Endothelial cell (in vitro differentiated cells): ENCODE data around the gene KATNAL1. TPM values are rescaled to one million over a fixed set of nuclear protein-coding genes. Genes with fewer than 3 reads are reported as not detected.

Source experiments
- DNase-seq: peaks from one replicate; pipeline ENCODE4 v3.0.0; 2021; ENCODE audit warnings: low spot score
- H3K27ac Mint-ChIP-seq: one replicate; pipeline ENCODE4 v1.8.0; 2021; ENCODE audit warnings: mixed read lengths, inconsistent platforms; ENCODE audit not compliant: unreplicated experiment
- H3K27me3 Mint-ChIP-seq: one replicate; pipeline ENCODE4 v1.8.0; 2021; ENCODE audit warnings: mild to moderate bottlenecking, moderate library complexity, mixed read lengths, inconsistent platforms; ENCODE audit not compliant: unreplicated experiment
- H3K36me3 Mint-ChIP-seq: one replicate; pipeline ENCODE4 v1.8.0; 2021; ENCODE audit warnings: mild to moderate bottlenecking, low read depth, mixed read lengths, inconsistent platforms; ENCODE audit not compliant: unreplicated experiment
- H3K4me1 Mint-ChIP-seq: one replicate; pipeline ENCODE4 v1.8.0; 2021; ENCODE audit warnings: mild to moderate bottlenecking, mixed read lengths, inconsistent platforms; ENCODE audit not compliant: unreplicated experiment
- H3K4me3 Mint-ChIP-seq: one replicate; pipeline ENCODE4 v1.8.0; 2021; ENCODE audit warnings: mild to moderate bottlenecking, mixed read lengths, inconsistent platforms; ENCODE audit not compliant: unreplicated experiment
- H3K9me3 Mint-ChIP-seq: one replicate; pipeline ENCODE4 v1.8.0; 2021; ENCODE audit warnings: mixed read lengths, inconsistent platforms; ENCODE audit not compliant: unreplicated experiment
- total RNA-seq: library from RNA; stranded (reverse); fragmentation: NEBNext Ultra II Directional; extraction: Animal tissue kit (Norgen Biotek cat#: 25700); gene quantifications from one replicate; pipeline ENCODE4 v1.2.1, GENCODE V29; 2021; ENCODE audit not compliant: unreplicated experiment
- TF ChIP-seq, protein P1 (sequence below): fragments of 200-600 bp; sonication (generic); IDR thresholded peaks from one replicate; pipeline ENCODE4 v1.5.0; 2021; ENCODE audit warnings: antibody characterized with exemption; ENCODE audit not compliant: unreplicated experiment

Gene KATNAL1
- total RNA-seq, 1 donor from 2014 or later = 18.3 TPM

DNA sequence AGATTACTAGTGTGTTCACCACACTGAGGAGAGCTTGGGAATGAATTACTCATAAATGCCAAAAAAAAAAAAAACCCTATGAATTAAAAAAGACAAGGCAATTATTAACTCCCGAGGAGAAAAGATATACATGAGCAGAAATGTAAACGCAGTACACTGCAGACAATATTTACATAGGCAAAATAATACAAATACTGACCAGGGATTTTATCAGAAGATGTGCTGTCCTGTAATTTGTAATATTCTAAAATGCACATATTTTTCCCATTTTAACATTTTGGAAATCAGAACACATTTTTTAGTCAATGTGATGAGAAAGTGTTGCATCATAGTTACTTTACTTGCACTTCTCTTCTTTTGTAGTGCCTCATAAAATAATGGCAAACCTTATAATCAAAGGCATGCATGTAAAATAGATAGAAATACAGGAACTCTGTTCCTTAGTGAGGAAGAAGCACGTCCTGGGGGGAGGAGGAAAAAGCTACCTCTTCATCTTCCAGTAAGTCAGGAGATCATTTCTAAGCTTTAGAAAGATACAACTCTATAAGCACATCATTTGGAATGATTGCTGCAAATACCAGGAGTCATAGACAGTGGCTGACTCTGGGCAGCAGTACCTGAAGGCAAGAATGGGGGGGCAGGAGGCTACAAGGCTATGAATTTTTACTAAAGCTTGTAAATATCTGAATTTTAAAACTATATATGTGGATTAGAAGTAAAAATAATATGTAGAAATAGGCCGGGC is 46.3 kb upstream of the KATNAL1 start:
- Mint-ChIP-seq H3K9me3 (peaks cover 6% of the 10 kb centered on the region), H3K4me3 (no peak overlapping the region), H3K27me3 (peaks cover 3% of the 10 kb centered on the region), H3K4me1 (peaks cover 5% of the 10 kb centered on the region), H3K36me3 (peaks cover 15% of the 10 kb centered on the region), H3K27ac (no peak overlapping the region)
- DNase-seq = no peak
- TF ChIP-seq, protein P1, sequence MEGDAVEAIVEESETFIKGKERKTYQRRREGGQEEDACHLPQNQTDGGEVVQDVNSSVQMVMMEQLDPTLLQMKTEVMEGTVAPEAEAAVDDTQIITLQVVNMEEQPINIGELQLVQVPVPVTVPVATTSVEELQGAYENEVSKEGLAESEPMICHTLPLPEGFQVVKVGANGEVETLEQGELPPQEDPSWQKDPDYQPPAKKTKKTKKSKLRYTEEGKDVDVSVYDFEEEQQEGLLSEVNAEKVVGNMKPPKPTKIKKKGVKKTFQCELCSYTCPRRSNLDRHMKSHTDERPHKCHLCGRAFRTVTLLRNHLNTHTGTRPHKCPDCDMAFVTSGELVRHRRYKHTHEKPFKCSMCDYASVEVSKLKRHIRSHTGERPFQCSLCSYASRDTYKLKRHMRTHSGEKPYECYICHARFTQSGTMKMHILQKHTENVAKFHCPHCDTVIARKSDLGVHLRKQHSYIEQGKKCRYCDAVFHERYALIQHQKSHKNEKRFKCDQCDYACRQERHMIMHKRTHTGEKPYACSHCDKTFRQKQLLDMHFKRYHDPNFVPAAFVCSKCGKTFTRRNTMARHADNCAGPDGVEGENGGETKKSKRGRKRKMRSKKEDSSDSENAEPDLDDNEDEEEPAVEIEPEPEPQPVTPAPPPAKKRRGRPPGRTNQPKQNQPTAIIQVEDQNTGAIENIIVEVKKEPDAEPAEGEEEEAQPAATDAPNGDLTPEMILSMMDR = no peak

DNA sequence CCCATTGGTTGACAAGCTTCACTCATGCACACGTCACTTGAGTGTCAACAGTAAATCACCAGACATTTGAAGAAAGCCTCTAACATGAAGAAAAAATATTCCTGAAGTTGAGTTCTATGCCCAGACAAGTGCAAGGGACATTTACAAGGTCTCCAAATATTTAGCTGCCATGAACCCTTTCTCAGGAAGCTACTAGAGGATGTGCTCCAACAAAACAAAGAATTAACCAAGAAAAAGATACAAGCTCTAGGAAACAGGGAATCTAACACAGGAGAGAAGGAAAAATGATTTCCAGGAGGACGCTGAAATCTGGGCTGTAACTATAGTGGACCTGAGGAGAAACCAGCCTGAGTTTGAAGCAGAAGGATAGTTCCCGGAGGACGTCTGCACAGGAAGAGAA is 45.7 kb upstream of the KATNAL1 start:
- H3K4me1 Mint-ChIP-seq = peaks cover 5% of the 10 kb centered on the region
- DNase-seq = no peak
- H3K27me3 Mint-ChIP-seq = peaks cover 3% of the 10 kb centered on the region
- H3K27ac Mint-ChIP-seq = no peak overlapping the region
- H3K36me3 Mint-ChIP-seq = peaks cover 15% of the 10 kb centered on the region
- peaks cover 6% of the 10 kb centered on the region for H3K9me3 Mint-ChIP-seq
- TF ChIP-seq, protein P1 = no peak
- no peak overlapping the region for H3K4me3 Mint-ChIP-seq

GRCh38 chr13:30352121-30352520 is 44.8 kb upstream of the KATNAL1 start:
- peaks cover 5% of the 10 kb centered on the region for H3K4me1 Mint-ChIP-seq
- no peak overlapping the region for H3K27ac Mint-ChIP-seq
- peaks cover 15% of the 10 kb centered on the region for H3K36me3 Mint-ChIP-seq
- no peak overlapping the region for H3K4me3 Mint-ChIP-seq
- no peak for DNase-seq
- H3K9me3 Mint-ChIP-seq = peaks cover 6% of the 10 kb centered on the region
- peaks cover 3% of the 10 kb centered on the region for H3K27me3 Mint-ChIP-seq
- TF ChIP-seq, protein P1 = no peak

DNA sequence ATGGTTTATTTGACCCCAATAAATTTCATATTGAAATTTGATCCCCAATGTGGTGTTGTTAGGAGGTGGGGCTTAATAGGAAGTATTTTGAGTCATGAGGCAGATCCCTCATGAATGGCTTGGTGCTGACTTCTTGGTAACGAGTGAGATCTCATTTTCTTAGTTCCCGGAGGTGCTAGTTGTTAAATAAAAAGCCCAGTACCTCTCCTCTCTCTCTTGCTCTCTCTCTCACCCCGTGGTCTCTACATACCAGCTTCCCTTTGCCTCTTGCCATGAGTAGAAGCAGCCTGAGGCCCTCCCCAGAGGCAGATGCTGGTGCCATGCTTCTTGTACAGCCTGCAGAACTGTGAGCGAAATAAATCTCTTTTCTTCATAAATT is 39.4 kb upstream of the KATNAL1 start:
- Mint-ChIP-seq H3K4me1 (no peaks in the 10 kb centered on the region), H3K27me3 (peaks cover under 1% of the 10 kb centered on the region), H3K4me3 (no peak overlapping the region), H3K36me3 (peaks cover under 1% of the 10 kb centered on the region), H3K27ac (no peak overlapping the region), H3K9me3 (no peaks in the 10 kb centered on the region)
- DNase-seq = no peak
- TF ChIP-seq, protein P1 = no peak

DNA sequence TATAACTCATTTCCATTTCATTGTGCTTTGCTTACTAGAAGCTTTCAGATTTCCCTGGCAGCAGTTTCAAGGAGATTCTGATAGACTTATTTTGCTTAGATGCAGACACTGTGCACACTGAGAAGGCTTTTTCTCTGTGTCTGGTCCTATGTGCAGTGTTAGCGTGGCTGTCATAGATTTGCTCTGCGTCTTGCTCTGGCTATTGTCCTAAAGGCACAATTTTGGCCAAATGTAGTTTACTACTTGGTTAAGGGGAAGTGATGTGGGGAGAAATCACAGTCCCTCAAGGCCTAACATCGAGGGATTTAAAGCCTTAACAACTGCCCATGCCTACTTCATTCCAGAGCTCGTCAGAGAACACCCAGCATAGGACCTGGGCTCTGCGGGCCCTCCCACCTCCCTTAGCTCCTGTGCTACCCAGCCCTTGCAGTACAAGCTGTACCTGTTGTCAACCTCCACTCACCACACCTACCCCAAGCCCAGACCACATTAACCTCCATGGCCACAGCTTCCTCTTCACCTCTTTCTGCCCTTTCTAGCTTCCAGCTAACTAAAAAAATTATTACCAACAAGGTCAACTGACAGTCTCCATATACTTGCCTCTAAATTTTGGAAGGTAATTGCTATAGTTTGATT is 38.9 kb upstream of the KATNAL1 start:
- no peak for DNase-seq
- Mint-ChIP-seq H3K4me3 (no peak overlapping the region), H3K27me3 (no peaks in the 10 kb centered on the region), H3K9me3 (no peaks in the 10 kb centered on the region), H3K27ac (no peak overlapping the region), H3K4me1 (no peaks in the 10 kb centered on the region), H3K36me3 (no peaks in the 10 kb centered on the region)
- TF ChIP-seq, protein P1 = no peak
